Epithelial cell of prostate (primary cell): ENCODE measurements around the gene ADAMTS12.
A peak's percentile ranks its signal among the peaks of the same experiment; 100 is the strongest.

Source experiments
- DNase-seq: peaks from one replicate; pipeline ENCODE4 v3.0.0-alpha.2; 2011; ENCODE audit warnings: low read depth, low spot score
- H3K27ac ChIP-seq: fragments of 450-650 bp; 2 replicates; pipeline ENCODE4 v1.5.1; 2017; ENCODE audit warnings: mild to moderate bottlenecking

ADAMTS12 gene

GRCh38 chr5:33809936-33810335, 81.9 kb downstream of the ADAMTS12 start:
- no peak for DNase-seq
- H3K27ac ChIP-seq, result no peak overlapping the region

GRCh38 chr5:33808699-33809098, 83.1 kb downstream of the ADAMTS12 start:
- no peak for DNase-seq
- no peak overlapping the region for H3K27ac ChIP-seq

GRCh38 chr5:33807771-33808170, 84.0 kb downstream of the ADAMTS12 start:
- no peak for DNase-seq
- H3K27ac ChIP-seq, result no peak overlapping the region

- DNase-seq, result no peak
- H3K27ac ChIP-seq, result peak overlapping the region; percentile 7
These were observed 84.9 kb downstream of the ADAMTS12 start for GRCh38 chr5:33806738-33807442.

GRCh38 chr5:33801292-33801691, 90.5 kb downstream of the ADAMTS12 start:
- no peak for DNase-seq
- H3K27ac ChIP-seq, result no peak overlapping the region

GRCh38 chr5:33800241-33800950, 91.4 kb downstream of the ADAMTS12 start:
- H3K27ac ChIP-seq, result no peak overlapping the region
- no peak for DNase-seq

GRCh38 chr5:33795496-33795895, 96.3 kb downstream of the ADAMTS12 start:
- no peak overlapping the region for H3K27ac ChIP-seq

GRCh38 chr5:33794550-33795181, 97.1 kb downstream of the ADAMTS12 start:
- no peak overlapping the region for H3K27ac ChIP-seq
- no peak for DNase-seq

More at GRCh38 chr5:33795496-33795895, 96.3 kb downstream of the ADAMTS12 start:
- no peak for DNase-seq

- no peak overlapping the region for H3K27ac ChIP-seq
- no peak for DNase-seq
These were observed 97.8 kb downstream of the ADAMTS12 start for GRCh38 chr5:33793836-33794549.

- no peak for DNase-seq
- H3K27ac ChIP-seq, result no peak overlapping the region
These were observed 98.5 kb downstream of the ADAMTS12 start for GRCh38 chr5:33793276-33793675.

- H3K27ac ChIP-seq, result no peak overlapping the region
- no peak for DNase-seq
These were observed 99.2 kb downstream of the ADAMTS12 start for GRCh38 chr5:33792559-33792958.

- H3K27ac ChIP-seq, result no peak overlapping the region
- no peak for DNase-seq
These were observed 102.2 kb downstream of the ADAMTS12 start for GRCh38 chr5:33789567-33789957.

- DNase-seq, result no peak
- no peak overlapping the region for H3K27ac ChIP-seq
These were observed 102.7 kb downstream of the ADAMTS12 start for GRCh38 chr5:33788922-33789566.

- H3K27ac ChIP-seq, result no peak overlapping the region
- no peak for DNase-seq
These were observed 106.2 kb downstream of the ADAMTS12 start for GRCh38 chr5:33785571-33785970.

GRCh38 chr5:33781286-33781685, 110.5 kb downstream of the ADAMTS12 start:
- no peak overlapping the region for H3K27ac ChIP-seq
- DNase-seq, result no peak

GRCh38 chr5:33776151-33776660, 115.6 kb downstream of the ADAMTS12 start:
- no peak for DNase-seq
- H3K27ac ChIP-seq, result no peak overlapping the region

- no peak for DNase-seq
- no peak overlapping the region for H3K27ac ChIP-seq
These were observed 117.4 kb downstream of the ADAMTS12 start for GRCh38 chr5:33774341-33774740.

GRCh38 chr5:33772380-33772897, 119.4 kb downstream of the ADAMTS12 start:
- no peak for DNase-seq
- H3K27ac ChIP-seq, result no peak overlapping the region

GRCh38 chr5:33769968-33770367, 121.8 kb downstream of the ADAMTS12 start:
- no peak overlapping the region for H3K27ac ChIP-seq
- DNase-seq, result no peak

- DNase-seq, result no peak
- H3K27ac ChIP-seq, result no peak overlapping the region
These were observed 122.6 kb downstream of the ADAMTS12 start for GRCh38 chr5:33769196-33769595.
